GM21717 (cell line): ENCODE results near the gene KRTAP9-3.
"Not testable (repeated sequence)": the region's sequence is repeated elsewhere in the genome, so short reads cannot be mapped to it uniquely, and the experiment has no call there.

Source experiments
- ATAC-seq: cut with Tn5 transposase; IDR thresholded peaks from one replicate; pipeline ENCODE4 v1.9.1; 2021; ENCODE audit warnings: mild to moderate bottlenecking, moderate library complexity; ENCODE audit not compliant: unreplicated experiment

Gene KRTAP9-3

DNA sequence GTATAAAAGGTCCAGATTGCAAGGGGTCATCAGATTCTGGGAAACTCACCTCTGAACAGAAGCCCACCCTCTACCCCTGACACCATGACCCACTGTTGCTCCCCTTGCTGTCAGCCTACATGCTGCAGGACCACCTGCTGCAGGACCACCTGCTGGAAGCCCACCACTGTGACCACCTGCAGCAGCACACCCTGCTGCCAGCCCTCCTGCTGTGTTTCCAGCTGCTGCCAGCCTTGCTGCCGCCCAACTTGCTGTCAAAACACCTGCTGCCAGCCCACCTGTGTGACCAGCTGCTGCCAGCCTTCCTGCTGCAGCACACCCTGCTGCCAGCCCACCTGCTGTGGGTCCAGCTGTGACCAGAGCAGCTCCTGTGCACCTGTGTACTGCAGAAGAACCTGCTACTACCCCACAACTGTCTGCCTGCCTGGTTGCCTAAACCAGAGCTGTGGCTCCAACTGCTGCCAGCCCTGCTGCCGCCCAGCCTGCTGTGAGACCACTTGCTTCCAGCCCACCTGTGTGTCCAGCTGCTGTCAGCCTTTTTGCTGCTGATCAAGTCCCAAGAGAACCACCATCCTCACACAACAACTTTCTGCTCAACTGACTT lies 17.5 kb downstream of the KRTAP9-3 start, which contains the start of gene KRTAP9-4:
KRTAP9-4 (plus strand) TSS at position 51 of the 604 bp plus-strand sequence; CDS start at position 85, 34 bp downstream.
- not testable (repeated sequence) for ATAC-seq

DNA sequence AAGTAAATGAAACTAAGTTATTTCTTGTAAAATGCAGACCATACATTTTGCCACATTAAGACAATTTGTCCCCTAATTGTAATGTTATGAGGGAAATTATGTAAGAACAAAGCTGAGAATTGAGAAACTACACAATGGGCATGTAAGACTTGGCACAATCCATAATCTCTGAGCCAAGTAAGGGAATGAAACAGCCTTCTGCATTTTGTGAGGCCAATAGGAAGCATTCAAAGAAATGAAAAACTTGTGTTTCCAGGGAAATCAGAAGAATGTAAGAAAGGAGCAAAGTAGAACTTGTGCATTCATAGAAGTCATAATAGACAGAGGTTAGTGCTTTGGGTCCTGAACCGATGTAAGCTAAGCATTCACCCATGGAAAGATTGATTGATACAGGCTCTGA lies 19.0 kb downstream of the KRTAP9-3 start:
- ATAC-seq = no peak

- ATAC-seq = no peak
These were observed 22.6 kb downstream of the KRTAP9-3 start for GRCh38 chr17:41254861-41255260.

GRCh38 chr17:41255381-41256290 lies 23.4 kb downstream of the KRTAP9-3 start, which contains the start of gene KRTAP9-9:
TSS of gene KRTAP9-9 (plus strand) at chr17:41255384.
- not testable (repeated sequence) for ATAC-seq

DNA sequence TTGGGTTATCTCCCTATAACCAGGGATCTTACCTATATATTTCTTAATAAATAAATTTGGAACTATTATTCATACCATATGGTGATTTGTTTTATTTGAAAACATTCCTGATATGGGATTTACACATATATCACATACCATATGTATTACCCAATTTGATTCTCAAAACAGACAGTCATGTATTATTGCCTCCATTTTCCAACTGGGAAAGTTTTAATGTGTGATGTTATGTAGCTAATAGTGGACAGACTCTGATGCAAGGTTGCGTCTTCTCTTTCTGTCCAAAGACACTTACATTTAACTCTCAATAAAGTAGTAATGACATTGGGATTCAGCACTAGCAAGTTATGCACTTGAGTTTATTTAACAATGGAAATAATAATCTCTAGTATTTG lies 24.0 kb downstream of the KRTAP9-3 start:
- ATAC-seq = no peak

DNA sequence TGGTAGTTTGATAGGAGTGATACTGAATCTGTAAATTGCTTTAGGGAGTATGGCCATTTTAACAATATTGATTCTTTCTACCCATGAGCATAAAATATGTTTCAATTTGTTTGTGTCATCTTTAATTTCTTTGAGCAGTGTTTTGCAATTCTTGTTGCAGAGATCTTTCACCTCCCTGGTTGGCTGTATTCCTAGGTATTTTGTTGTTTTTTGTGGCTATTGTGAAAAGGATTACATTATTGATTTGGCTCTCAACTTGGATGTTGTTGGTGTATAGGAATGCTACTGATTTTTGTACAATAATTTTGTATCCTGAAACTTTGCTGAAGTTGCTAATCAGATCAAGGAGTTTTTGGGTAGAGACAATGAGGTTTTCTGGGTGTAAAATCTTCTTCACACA lies 26.2 kb downstream of the KRTAP9-3 start:
- no peak for ATAC-seq

- no peak for ATAC-seq
These were observed 31.0 kb downstream of the KRTAP9-3 start for GRCh38 chr17:41263212-41263611.

DNA sequence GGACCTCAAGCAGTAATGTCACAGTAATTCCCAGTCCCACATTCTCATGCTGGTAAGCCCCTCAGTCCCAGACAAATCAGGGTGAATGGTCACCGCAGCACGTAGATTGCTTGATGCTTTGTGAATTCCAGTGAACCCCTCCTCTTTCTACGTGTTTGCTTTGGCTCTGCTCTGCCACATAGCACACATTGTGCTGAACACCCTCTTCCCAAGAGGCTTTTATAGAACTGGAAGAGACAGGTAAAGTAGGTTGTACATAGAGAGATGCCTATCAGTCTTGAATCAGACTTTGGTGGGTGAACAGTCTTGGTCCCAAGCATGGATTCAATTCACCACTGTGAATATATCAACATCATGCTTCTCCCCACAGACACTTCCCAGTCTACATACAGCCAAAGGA lies 32.4 kb downstream of the KRTAP9-3 start:
- no peak for ATAC-seq

DNA sequence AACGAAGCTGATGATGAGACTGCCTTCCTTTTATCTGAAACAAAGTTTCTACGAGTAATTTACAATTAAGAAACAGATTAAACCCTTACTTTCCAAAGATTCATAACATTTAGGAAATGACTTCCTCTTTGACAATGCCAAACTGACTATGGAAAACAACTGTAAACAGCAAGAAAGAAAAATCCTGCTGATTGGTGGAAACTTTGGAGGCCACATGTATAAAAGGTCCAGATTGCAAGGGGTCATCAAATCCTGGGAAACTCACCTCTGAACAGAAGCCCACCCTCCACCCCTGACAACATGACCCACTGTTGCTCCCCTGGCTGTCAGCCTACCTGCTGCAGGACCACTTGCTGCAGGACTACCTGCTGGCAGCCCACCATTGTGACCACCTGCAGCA lies 32.8 kb downstream of the KRTAP9-3 start, which contains the start of gene KRTAP9-6:
KRTAP9-6 (plus strand) TSS at position 301 of the 400 bp plus-strand sequence; CDS start at position 301, 0 bp downstream.
- no peak for ATAC-seq

DNA sequence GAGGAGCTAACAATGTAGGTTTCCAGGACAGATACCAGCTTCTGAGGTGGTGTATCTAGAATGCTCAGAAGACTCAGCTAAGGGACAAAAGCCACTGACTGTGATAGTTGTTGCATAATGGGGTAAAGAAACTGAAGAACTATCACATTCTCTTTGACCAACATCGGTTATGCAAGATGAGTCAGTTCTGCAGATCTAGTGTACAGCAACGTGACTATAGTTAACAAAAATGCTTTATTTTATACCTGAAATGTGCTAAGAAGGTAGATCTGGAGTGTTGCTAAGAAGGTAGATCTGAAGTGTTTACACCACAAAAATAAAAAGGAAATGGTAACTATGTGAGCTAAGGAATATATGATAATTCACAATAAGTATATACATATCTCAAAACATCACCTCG lies 35.5 kb downstream of the KRTAP9-3 start:
- ATAC-seq = no peak

DNA sequence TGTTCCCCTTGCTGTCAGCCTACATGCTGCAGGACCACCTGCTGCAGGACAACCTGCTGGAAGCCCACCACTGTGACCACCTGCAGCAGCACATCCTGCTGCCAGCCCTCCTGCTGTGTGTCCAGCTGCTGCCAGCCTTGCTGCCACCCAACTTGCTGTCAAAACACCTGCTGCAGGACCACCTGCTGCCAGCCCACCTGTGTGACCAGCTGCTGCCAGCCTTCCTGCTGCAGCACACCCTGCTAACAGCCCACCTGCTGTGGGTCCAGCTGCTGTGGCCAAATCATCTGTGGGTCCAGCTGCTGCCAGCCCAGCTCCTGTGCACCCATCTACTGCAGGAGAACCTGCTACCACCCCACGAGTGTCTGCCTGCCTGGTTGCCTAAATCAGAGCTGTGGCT lies 39.1 kb downstream of the KRTAP9-3 start:
- ATAC-seq = not testable (repeated sequence)

- ATAC-seq = no peak
These were observed 39.6 kb downstream of the KRTAP9-3 start for GRCh38 chr17:41271858-41272257.

DNA sequence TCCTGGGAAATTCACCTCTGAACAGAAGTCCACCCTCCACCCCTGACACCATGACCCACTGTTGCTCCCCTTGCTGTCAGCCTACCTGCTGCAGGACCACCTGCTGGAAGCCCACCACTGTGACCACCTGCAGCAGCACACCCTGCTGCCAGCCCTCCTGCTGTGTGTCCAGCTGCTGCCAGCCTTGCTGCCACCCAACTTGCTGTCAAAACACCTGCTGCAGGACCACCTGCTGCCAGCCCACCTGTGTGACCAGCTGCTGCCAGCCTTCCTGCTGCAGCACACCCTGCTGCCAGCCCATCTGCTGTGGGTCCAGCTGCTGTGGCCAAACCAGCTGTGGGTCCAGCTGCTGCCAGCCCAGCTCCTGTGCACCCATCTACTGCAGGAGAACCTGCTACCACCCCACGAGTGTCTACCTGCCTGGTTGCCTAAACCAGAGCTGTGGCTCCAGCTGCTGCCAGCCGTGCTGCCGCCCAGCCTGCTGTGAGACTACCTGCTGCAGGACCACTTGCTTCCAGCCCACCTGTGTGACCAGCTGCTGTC lies 43.5 kb downstream of the KRTAP9-3 start, which contains the start of gene KRTAP9-7:
KRTAP9-7 (plus strand) TSS at position 51 of the 543 bp plus-strand sequence; CDS start at position 51, 0 bp downstream.
- not testable (repeated sequence) for ATAC-seq

GRCh38 chr17:41278176-41278955 lies 46.1 kb downstream of the KRTAP9-3 start:
- no peak for ATAC-seq
